H1 (cell line): ENCODE data around the gene SUMF1. TPM values are rescaled to one million over a fixed set of nuclear protein-coding genes. Genes with fewer than 3 reads are reported as not detected.

Source experiments
- ATF2 ChIP-seq: IDR thresholded peaks from 2 replicates; pipeline ENCODE4 v1.6.1; 2012; ENCODE audit warnings: low read length, inconsistent platforms
- ATF3 ChIP-seq: IDR thresholded peaks from 2 replicates; pipeline ENCODE4 v1.6.1; 2011; ENCODE audit warnings: low read depth, mild to moderate bottlenecking, low read length; ENCODE audit not compliant: insufficient read depth
- CBX5 ChIP-seq: fragments of 300-800, 300-1000 bp; sonication (generic); IDR thresholded peaks from 2 replicates; pipeline ENCODE4 v1.7.1; 2016; ENCODE audit warnings: antibody characterized with exemption, low read length, low read depth
- CBX8 ChIP-seq: fragments of 300-800, 300-1000 bp; sonication (generic); IDR thresholded peaks from 2 replicates; pipeline ENCODE4 v1.7.1; 2016; ENCODE audit warnings: low read depth, low read length, borderline replicate concordance
- FOSL1 ChIP-seq: IDR thresholded peaks from 2 replicates; pipeline ENCODE4 v1.6.1; 2011; ENCODE audit warnings: mild to moderate bottlenecking, low read depth, low read length, moderate library complexity; ENCODE audit not compliant: insufficient read depth
- HDAC2 ChIP-seq, 2 experiments: fragments of 300-600 bp in 1 of 2; sonication (generic) in 1 of 2; IDR thresholded peaks; 2 replicates each; pipeline ENCODE4 v1.6.1; 2011 to 2012; ENCODE audit warnings: low read depth in 2 of 2, low read length in 2 of 2, mild to moderate bottlenecking in 2 of 2, moderate library complexity in 2 of 2, borderline replicate concordance in 1 of 2, inconsistent platforms in 1 of 2
- JUN ChIP-seq: IDR thresholded peaks from 2 replicates; pipeline ENCODE4 v1.6.1; 2011; ENCODE audit warnings: low read depth, mild to moderate bottlenecking, improper control_type of control experiment, low read length
- KDM4A ChIP-seq: IDR thresholded peaks from one replicate; pipeline ENCODE4 v1.7.1; 2012; ENCODE audit warnings: low read depth, mild to moderate bottlenecking, moderate library complexity, low read length, inconsistent platforms; ENCODE audit not compliant: severe bottlenecking
- MAFK ChIP-seq: IDR thresholded peaks from 2 replicates; pipeline ENCODE4 v1.6.1; 2012; ENCODE audit warnings: low read depth, mild to moderate bottlenecking, improper control_type of control experiment, low read length
- NRF1 ChIP-seq: IDR thresholded peaks from 2 replicates; pipeline ENCODE4 v1.6.1; 2011; ENCODE audit warnings: mild to moderate bottlenecking, low read depth, low read length, improper control_type of control experiment
- PHF8 ChIP-seq: fragments of 200-600 bp; sonication (generic); conservative IDR thresholded peaks from 2 replicates; pipeline ENCODE4 v1.7.1; 2012; ENCODE audit warnings: low read depth, mild to moderate bottlenecking, inconsistent platforms, low read length, moderate library complexity
- RBBP5 ChIP-seq: IDR thresholded peaks from 2 replicates; pipeline ENCODE4 v1.7.1; 2012; ENCODE audit warnings: low read depth, mild to moderate bottlenecking, inconsistent platforms, low read length, moderate library complexity, borderline replicate concordance
- SIN3A ChIP-seq, 2 experiments: IDR thresholded peaks in 1 of 2; conservative IDR thresholded peaks in 1 of 2; 2 replicates each; pipeline ENCODE4 v1.6.1; 2011 to 2012; ENCODE audit warnings: low read length in 2 of 2, improper control_type of control experiment in 1 of 2, low read depth in 1 of 2, mild to moderate bottlenecking in 1 of 2
- SP1 ChIP-seq: IDR thresholded peaks from 2 replicates; pipeline ENCODE4 v1.6.1; 2011; ENCODE audit warnings: low read depth, low read length
- SP4 ChIP-seq: IDR thresholded peaks from 2 replicates; pipeline ENCODE4 v1.6.1; 2012; ENCODE audit warnings: low read length, inconsistent platforms
- SUZ12 ChIP-seq: fragments of 200-600 bp; sonication (generic); IDR thresholded peaks from 2 replicates; pipeline ENCODE4 v1.6.1; 2012; ENCODE audit warnings: mild to moderate bottlenecking, inconsistent platforms, low read length, moderate library complexity, mixed read lengths
- TAF1 ChIP-seq: IDR thresholded peaks from 2 replicates; pipeline ENCODE4 v1.6.1; 2011; ENCODE audit warnings: mild to moderate bottlenecking, low read depth, low read length
- TCF12 ChIP-seq: IDR thresholded peaks from 2 replicates; pipeline ENCODE4 v1.6.1; 2011; ENCODE audit warnings: low read depth, mild to moderate bottlenecking, low read length
- USF2 ChIP-seq: IDR thresholded peaks from 2 replicates; pipeline ENCODE4 v1.6.1; 2011; ENCODE audit warnings: low read length, improper control_type of control experiment
- polyA plus RNA-seq, 7 experiments: library from polyadenylated mRNA; depleted of rRNA in 3 of 7; stranded (reverse) in 5 of 7; unstranded in 2 of 7; fragments of >200 nt in 5 of 7; fragments of 200-250 nt in 2 of 7; gene quantifications; 1 replicate in 5 of 7; 2 replicates in 1 of 7; 4 replicates in 1 of 7; pipeline versions ENCODE4 v1.2.1 to v1.2.3, GENCODE V29; 2011 to 2013; ENCODE audit warnings: missing spikeins in 2 of 7, mixed read lengths in 2 of 7
- total RNA-seq: library from RNA; stranded (reverse); fragmentation: NEBNext Ultra II Directional; extraction: Animal tissue kit (Norgen Biotek cat#: 25700); gene quantifications from 2 replicates; pipeline ENCODE4 v1.2.1, GENCODE V29; 2021

SUMF1 gene
- total and polyA plus RNA-seq, 2 of the 8 experiments (the other 6 are each of a cell fraction or from before 2014, with no cell fraction given), result 12.5 to 15.0 TPM

GRCh38 chr3:4432259-4432658 is 34.8 kb downstream of the SUMF1 start (continued):
- TF ChIP-seq KDM4A (no peak), CBX8 (no peak), PHF8 (no peak), CBX5 (no peak), SP1 (peak; percentile 37; the same call in 1 of the 2 replicates), TAF1 (no peak), ATF2 (0 out of 2 replicates have a peak, but pooled peaks have one; percentile 45), NRF1 (no peak), ATF3 (no peak), TCF12 (peak; percentile 89), JUN (no peak), FOSL1 (no peak), USF2 (no peak), MAFK (no peak), SUZ12 (no peak), SIN3A (conservative IDR thresholded peaks at IDR 0.05 in 1 of 2, IDR thresholded peaks at IDR 0.05 in 1 of 2; ENCODE audit: low read depth in 1 of 2, low read length in 2 of 2) (no peak), HDAC2 (IDR thresholded peaks at IDR 0.05; ENCODE audit: borderline replicate concordance in 1 of 2, low read depth in 2 of 2, low read length in 2 of 2) (peak in 1 of 2 experiments; percentile 8; a peak in 1 of 4 replicates), SP4 (no peak), RBBP5 (no peak)
